Ishikawa (cell line): ENCODE results near the gene TMEM183A.

ENCODE experiments used
- CEBPB ChIP-seq: IDR thresholded peaks from 2 replicates; pipeline ENCODE4 v1.6.1; 2012
- CREB1 ChIP-seq: IDR thresholded peaks from 2 replicates; pipeline ENCODE4 v1.6.1; 2012; ENCODE audit warnings: low read depth
- EGR1 ChIP-seq: IDR thresholded peaks from 2 replicates; pipeline ENCODE4 v1.6.1; 2012
- EP300 ChIP-seq: IDR thresholded peaks from 2 replicates; pipeline ENCODE4 v1.6.1; 2012; ENCODE audit warnings: borderline replicate concordance
- FOXM1 ChIP-seq: IDR thresholded peaks from 2 replicates; pipeline ENCODE4 v1.6.1; 2012; ENCODE audit warnings: low read depth, borderline replicate concordance
- NFIC ChIP-seq: IDR thresholded peaks from 2 replicates; pipeline ENCODE4 v1.6.1; 2012
- RAD21 ChIP-seq: IDR thresholded peaks from 2 replicates; pipeline ENCODE4 v1.6.1; 2012; ENCODE audit warnings: low read depth
- TAF1 ChIP-seq: IDR thresholded peaks from 2 replicates; pipeline ENCODE4 v1.6.1; 2012; ENCODE audit warnings: low read depth, mild to moderate bottlenecking
- TCF12 ChIP-seq: IDR thresholded peaks from 2 replicates; pipeline ENCODE4 v1.6.1; 2012; ENCODE audit warnings: low read depth
- TEAD4 ChIP-seq: IDR thresholded peaks from 2 replicates; pipeline ENCODE4 v1.6.1; 2012
- YY1 ChIP-seq: IDR thresholded peaks from 2 replicates; pipeline ENCODE4 v1.6.1; 2012; ENCODE audit warnings: low read depth
- ZBTB7A ChIP-seq: IDR thresholded peaks from 2 replicates; pipeline ENCODE4 v1.6.1; 2012; ENCODE audit warnings: low read depth
- TF ChIP-seq, protein P1 (sequence below): IDR thresholded peaks from 2 replicates; pipeline ENCODE4 v1.6.1; 2012; ENCODE audit warnings: low read depth, mild to moderate bottlenecking
- TF ChIP-seq, protein P2 (sequence below): IDR thresholded peaks from 2 replicates; pipeline ENCODE4 v1.6.1; 2012
- TF ChIP-seq, protein P3 (sequence below): IDR thresholded peaks from 2 replicates; pipeline ENCODE4 v1.6.1; 2012

Gene TMEM183A

DNA sequence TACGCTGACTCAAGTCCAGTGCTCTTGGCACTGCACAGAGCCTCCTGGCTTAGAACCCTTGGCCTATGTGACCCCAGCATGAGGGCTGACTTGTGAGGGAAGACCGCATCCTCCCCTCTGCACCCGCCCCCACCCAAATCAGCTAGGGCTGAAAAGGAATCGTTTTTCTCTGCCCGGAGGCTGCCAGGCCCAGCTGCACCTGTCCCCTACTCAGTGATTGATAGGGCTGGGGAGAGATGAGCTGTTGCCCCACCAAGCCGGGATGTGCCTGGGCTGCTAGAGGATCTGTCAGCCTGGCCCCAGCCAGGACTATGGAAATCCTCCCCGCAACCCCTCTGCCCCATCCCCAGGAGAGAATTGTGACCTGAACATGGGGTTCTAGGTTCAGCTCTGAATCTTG is 58.0 kb downstream of the TMEM183A start:
- TF ChIP-seq CREB1 (no peak), NFIC (no peak), TEAD4 (no peak), CEBPB (no peak), ZBTB7A (no peak), TCF12 (no peak), EP300 (no peak), TAF1 (no peak), EGR1 (no peak), FOXM1 (no peak), YY1 (no peak), RAD21 (no peak)
- TF ChIP-seq, protein P1, sequence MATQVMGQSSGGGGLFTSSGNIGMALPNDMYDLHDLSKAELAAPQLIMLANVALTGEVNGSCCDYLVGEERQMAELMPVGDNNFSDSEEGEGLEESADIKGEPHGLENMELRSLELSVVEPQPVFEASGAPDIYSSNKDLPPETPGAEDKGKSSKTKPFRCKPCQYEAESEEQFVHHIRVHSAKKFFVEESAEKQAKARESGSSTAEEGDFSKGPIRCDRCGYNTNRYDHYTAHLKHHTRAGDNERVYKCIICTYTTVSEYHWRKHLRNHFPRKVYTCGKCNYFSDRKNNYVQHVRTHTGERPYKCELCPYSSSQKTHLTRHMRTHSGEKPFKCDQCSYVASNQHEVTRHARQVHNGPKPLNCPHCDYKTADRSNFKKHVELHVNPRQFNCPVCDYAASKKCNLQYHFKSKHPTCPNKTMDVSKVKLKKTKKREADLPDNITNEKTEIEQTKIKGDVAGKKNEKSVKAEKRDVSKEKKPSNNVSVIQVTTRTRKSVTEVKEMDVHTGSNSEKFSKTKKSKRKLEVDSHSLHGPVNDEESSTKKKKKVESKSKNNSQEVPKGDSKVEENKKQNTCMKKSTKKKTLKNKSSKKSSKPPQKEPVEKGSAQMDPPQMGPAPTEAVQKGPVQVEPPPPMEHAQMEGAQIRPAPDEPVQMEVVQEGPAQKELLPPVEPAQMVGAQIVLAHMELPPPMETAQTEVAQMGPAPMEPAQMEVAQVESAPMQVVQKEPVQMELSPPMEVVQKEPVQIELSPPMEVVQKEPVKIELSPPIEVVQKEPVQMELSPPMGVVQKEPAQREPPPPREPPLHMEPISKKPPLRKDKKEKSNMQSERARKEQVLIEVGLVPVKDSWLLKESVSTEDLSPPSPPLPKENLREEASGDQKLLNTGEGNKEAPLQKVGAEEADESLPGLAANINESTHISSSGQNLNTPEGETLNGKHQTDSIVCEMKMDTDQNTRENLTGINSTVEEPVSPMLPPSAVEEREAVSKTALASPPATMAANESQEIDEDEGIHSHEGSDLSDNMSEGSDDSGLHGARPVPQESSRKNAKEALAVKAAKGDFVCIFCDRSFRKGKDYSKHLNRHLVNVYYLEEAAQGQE, result no peak
- TF ChIP-seq, protein P2, sequence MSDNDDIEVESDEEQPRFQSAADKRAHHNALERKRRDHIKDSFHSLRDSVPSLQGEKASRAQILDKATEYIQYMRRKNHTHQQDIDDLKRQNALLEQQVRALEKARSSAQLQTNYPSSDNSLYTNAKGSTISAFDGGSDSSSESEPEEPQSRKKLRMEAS, result no peak
- TF ChIP-seq, protein P3, sequence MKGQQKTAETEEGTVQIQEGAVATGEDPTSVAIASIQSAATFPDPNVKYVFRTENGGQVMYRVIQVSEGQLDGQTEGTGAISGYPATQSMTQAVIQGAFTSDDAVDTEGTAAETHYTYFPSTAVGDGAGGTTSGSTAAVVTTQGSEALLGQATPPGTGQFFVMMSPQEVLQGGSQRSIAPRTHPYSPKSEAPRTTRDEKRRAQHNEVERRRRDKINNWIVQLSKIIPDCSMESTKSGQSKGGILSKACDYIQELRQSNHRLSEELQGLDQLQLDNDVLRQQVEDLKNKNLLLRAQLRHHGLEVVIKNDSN, result no peak

DNA sequence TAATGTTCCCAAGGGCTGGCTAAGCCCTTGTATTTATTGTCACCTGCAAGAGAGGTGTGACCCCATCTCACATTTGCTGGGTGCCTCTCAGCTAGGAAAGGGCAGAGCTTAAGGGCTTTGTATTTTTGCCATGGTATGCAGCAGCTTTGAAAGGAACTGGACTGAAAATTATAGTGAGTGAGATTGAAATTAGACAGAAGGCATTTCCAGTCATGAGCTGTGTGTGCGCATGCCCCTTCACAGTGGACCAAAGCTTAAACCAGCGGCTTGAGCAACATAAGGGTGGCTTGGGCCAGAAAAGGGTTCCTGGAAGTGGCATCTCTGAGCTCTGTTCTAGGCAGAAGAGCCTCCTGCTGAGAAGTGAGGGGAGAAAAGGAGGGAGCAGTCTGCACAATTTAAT is 58.8 kb downstream of the TMEM183A start:
- TF ChIP-seq CREB1 (no peak), FOXM1 (no peak), RAD21 (no peak), TAF1 (no peak), EGR1 (no peak), TCF12 (no peak), TEAD4 (no peak), CEBPB (no peak), YY1 (no peak), NFIC (no peak), EP300 (no peak), ZBTB7A (no peak)
- TF ChIP-seq, protein P1, result no peak
- TF ChIP-seq, protein P3, result no peak
- TF ChIP-seq, protein P2, result no peak

DNA sequence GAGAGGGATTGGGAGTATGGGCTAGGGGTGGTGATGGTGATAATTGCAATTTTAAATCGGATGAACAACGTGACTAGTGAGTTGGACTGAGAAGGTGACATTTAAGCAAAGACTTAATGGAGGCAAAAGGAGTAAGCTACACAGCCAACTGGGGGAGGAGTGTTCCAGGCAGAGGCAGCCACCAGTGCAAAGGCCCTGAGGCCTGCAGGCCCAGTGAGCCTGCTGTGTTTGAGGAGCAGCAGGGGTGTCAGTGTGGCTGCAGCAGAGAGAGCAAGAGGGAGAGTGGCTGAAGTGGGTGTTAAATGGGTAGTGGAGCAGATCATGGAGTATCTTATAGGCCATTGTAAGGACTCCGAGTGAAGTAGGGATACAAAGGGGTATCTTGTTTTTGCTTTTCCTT is 59.8 kb downstream of the TMEM183A start:
- TF ChIP-seq TEAD4 (no peak), CEBPB (no peak), ZBTB7A (no peak), NFIC (no peak), TAF1 (no peak), YY1 (no peak), FOXM1 (no peak), EP300 (no peak), EGR1 (no peak), CREB1 (no peak), TCF12 (no peak), RAD21 (no peak)
- TF ChIP-seq, protein P2, result no peak
- TF ChIP-seq, protein P1, result no peak
- TF ChIP-seq, protein P3, result no peak
